SK-N-SH treated with all-trans-retinoic acid at 6 μM for 48 hours (cell line): Measurements from ENCODE around the gene APOA1.

Experiments
- ATAC-seq: fragments of 200-7000 bp; cut with Tn5 transposase; 3 replicates; pipeline ENCODE4 v1.9.1; 2020; ENCODE audit warnings: mild to moderate bottlenecking, moderate library complexity
- ARNTL ChIP-seq: fragments of 450-650 bp; formaldehyde crosslinking; IDR thresholded peaks from 2 replicates; pipeline ENCODE4 v1.5.0; 2020; ENCODE audit warnings: low read depth, mild to moderate bottlenecking, moderate library complexity, borderline replicate concordance
- BACH2 ChIP-seq: fragments of 250-450 bp; sonication (Bioruptor Pico); IDR thresholded peaks from 2 replicates; pipeline ENCODE4 v1.9.0; 2021; ENCODE audit warnings: mild to moderate bottlenecking, borderline replicate concordance
- CSDC2 ChIP-seq: fragments of 250-450 bp; sonication (Bioruptor Pico); IDR thresholded peaks from 2 replicates; pipeline ENCODE4 v1.5.0; 2020; ENCODE audit warnings: mild to moderate bottlenecking, moderate library complexity
- CSRNP3 ChIP-seq: fragments of 250-450 bp; sonication (Bioruptor Pico); IDR thresholded peaks from 2 replicates; pipeline ENCODE4 v1.5.1; 2021; ENCODE audit warnings: mild to moderate bottlenecking, moderate library complexity
- ESRRG ChIP-seq: fragments of 250-450 bp; sonication (Bioruptor Pico); IDR thresholded peaks from 2 replicates; pipeline ENCODE4 v1.6.1; 2021; ENCODE audit warnings: mild to moderate bottlenecking
- ISL1 ChIP-seq: fragments of 250-450 bp; sonication (Bioruptor Pico); IDR thresholded peaks from 2 replicates; pipeline ENCODE4 v2.1.2; 2022; ENCODE audit warnings: mild to moderate bottlenecking, moderate library complexity
- OSR1 ChIP-seq: fragments of 250-450 bp; sonication (Bioruptor Pico); IDR thresholded peaks from 2 replicates; pipeline ENCODE4 v1.8.0; 2022; ENCODE audit warnings: moderate library complexity, mild to moderate bottlenecking, inconsistent platforms
- PATZ1 ChIP-seq: fragments of 250-450 bp; sonication (Bioruptor Pico); IDR thresholded peaks from 2 replicates; pipeline ENCODE4 v1.8.0; 2020; ENCODE audit warnings: mild to moderate bottlenecking, moderate library complexity, borderline replicate concordance
- PPARA ChIP-seq: fragments of 250-450 bp; sonication (Bioruptor Pico); IDR thresholded peaks from 2 replicates; pipeline ENCODE4 v1.5.0; 2020; ENCODE audit warnings: mild to moderate bottlenecking, borderline replicate concordance
- RARB ChIP-seq: fragments of 250-450 bp; sonication (Bioruptor Pico); IDR thresholded peaks from 2 replicates; pipeline ENCODE4 v1.8.0; 2021; ENCODE audit warnings: mild to moderate bottlenecking, moderate library complexity
- SNAI2 ChIP-seq: fragments of 250-450 bp; sonication (Bioruptor Pico); IDR thresholded peaks from 2 replicates; pipeline ENCODE4 v1.5.0; 2020; ENCODE audit warnings: mild to moderate bottlenecking, moderate library complexity
- TCF4 ChIP-seq: fragments of 250-450 bp; sonication (Bioruptor Pico); IDR thresholded peaks from 2 replicates; pipeline ENCODE4 v1.8.0; 2021; ENCODE audit warnings: mild to moderate bottlenecking, moderate library complexity, borderline replicate concordance
- ZC3H10 ChIP-seq: fragments of 250-450 bp; sonication (Bioruptor Pico); IDR thresholded peaks from 2 replicates; pipeline ENCODE4 v1.5.1; 2021; ENCODE audit warnings: mild to moderate bottlenecking, moderate library complexity
- ZFP3 ChIP-seq: fragments of 250-450 bp; sonication (Bioruptor Pico); IDR thresholded peaks from 2 replicates; pipeline ENCODE4 v1.5.0; 2020; ENCODE audit warnings: mild to moderate bottlenecking, moderate library complexity
- ZFP30 ChIP-seq: fragments of 450-650 bp; formaldehyde crosslinking; IDR thresholded peaks from 2 replicates; pipeline ENCODE4 v1.5.0; 2022; ENCODE audit warnings: mild to moderate bottlenecking, moderate library complexity
- ZNF70 ChIP-seq: fragments of 450-650 bp; formaldehyde crosslinking; IDR thresholded peaks from 2 replicates; pipeline ENCODE4 v1.5.0; 2020; ENCODE audit warnings: mild to moderate bottlenecking, moderate library complexity
- ZNF8 ChIP-seq: fragments of 450-650 bp; formaldehyde crosslinking; IDR thresholded peaks from 2 replicates; pipeline ENCODE4 v1.5.0; 2020; ENCODE audit warnings: mild to moderate bottlenecking, moderate library complexity
- TF ChIP-seq, protein P1 (sequence below): fragments of 250-450 bp; sonication (Bioruptor Pico); IDR thresholded peaks from 2 replicates; pipeline ENCODE4 v1.5.0; 2020; ENCODE audit warnings: mild to moderate bottlenecking, moderate library complexity

The APOA1 gene

DNA sequence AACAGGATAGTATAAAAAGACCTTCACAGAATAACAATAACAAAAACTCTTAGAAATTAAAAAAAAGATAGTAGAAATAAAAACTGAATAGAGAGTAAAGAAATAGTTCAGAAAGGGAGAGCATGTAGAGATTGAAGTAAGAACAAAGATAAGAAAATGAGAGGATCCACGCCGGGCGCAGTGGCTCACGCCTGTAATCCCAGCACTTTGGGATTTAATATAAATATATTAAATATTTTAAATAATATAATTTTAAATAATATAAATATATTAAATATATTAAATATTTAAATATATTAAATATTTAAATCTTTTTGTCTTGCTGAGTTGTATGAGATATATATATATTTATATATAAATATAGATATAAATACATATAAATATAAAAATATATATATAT lies 25.3 kb downstream of the APOA1 start (continued):
- no peak for TF ChIP-seq CSRNP3 (CRISPR knock-in tag)
- TF ChIP-seq PATZ1 (CRISPR knock-in tag) = no peak
- no peak for TF ChIP-seq BACH2 (CRISPR knock-in tag)
- no peak for TF ChIP-seq CSDC2 (CRISPR knock-in tag)

- ATAC-seq = no peak
- TF ChIP-seq OSR1 (CRISPR knock-in tag) (no peak), CSRNP3 (CRISPR knock-in tag) (no peak), ISL1 (CRISPR knock-in tag) (no peak), ZNF8 (CRISPR knock-in tag) (no peak), TCF4 (CRISPR knock-in tag) (no peak), RARB (CRISPR knock-in tag) (no peak), BACH2 (CRISPR knock-in tag) (no peak), ESRRG (CRISPR knock-in tag) (no peak), ZC3H10 (CRISPR knock-in tag) (no peak), ZFP3 (no peak), SNAI2 (no peak), ARNTL (CRISPR knock-in tag) (no peak), PATZ1 (CRISPR knock-in tag) (no peak), ZFP30 (CRISPR knock-in tag) (no peak), CSDC2 (CRISPR knock-in tag) (no peak), ZNF70 (no peak)
- TF ChIP-seq, protein P1, sequence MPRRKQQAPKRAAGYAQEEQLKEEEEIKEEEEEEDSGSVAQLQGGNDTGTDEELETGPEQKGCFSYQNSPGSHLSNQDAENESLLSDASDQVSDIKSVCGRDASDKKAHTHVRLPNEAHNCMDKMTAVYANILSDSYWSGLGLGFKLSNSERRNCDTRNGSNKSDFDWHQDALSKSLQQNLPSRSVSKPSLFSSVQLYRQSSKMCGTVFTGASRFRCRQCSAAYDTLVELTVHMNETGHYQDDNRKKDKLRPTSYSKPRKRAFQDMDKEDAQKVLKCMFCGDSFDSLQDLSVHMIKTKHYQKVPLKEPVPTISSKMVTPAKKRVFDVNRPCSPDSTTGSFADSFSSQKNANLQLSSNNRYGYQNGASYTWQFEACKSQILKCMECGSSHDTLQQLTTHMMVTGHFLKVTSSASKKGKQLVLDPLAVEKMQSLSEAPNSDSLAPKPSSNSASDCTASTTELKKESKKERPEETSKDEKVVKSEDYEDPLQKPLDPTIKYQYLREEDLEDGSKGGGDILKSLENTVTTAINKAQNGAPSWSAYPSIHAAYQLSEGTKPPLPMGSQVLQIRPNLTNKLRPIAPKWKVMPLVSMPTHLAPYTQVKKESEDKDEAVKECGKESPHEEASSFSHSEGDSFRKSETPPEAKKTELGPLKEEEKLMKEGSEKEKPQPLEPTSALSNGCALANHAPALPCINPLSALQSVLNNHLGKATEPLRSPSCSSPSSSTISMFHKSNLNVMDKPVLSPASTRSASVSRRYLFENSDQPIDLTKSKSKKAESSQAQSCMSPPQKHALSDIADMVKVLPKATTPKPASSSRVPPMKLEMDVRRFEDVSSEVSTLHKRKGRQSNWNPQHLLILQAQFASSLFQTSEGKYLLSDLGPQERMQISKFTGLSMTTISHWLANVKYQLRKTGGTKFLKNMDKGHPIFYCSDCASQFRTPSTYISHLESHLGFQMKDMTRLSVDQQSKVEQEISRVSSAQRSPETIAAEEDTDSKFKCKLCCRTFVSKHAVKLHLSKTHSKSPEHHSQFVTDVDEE = no peak
- TF ChIP-seq, all 23 proteins: peak for 0
These were observed 26.2 kb downstream of the APOA1 start for GRCh38 chr11:116811194-116811593.

DNA sequence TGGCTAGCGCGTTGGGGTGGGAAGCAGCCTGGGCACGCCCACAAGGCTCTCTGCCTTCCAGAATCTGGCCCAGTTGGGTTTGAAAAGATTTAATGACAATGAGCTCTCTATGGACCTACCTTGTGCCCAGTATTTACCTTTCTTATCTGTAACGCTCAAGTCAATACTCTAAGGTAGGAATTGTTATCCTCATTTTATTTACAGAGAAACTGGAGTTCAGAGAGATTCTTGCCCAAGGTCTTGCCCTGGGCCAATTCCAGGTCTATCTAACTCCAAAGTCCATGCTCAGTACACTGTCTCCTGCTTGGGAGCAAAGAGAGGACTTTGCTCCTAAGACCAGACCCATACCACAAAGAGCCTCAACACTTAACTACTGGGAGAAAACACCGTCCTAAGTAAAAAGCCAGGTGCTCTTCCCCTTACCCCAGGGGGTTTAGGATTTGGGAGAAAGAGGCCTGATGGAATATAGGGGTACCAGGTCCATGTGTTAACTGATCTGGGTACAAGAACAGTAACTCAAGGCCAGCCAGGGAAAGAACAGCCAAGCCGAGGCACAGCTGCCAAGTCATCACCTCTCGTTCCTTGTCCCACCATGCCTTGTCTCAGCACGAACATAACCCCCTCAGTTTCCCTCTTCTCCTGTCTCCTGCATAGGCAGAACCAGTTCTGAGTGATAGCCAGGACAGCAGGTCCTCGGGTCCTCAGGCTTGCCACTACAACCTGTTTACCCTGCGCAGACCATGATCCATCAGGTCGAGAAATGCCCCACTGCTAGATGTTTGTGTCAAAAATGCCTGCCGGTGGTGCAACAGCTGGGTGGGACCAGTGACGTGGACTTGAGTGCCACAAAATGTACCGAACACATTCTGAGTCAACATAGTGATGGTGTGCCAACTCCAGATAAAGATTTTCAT lies 28.9 kb downstream of the APOA1 start:
- ATAC-seq = no peak
- TF ChIP-seq OSR1 (CRISPR knock-in tag) (no peak), PPARA (no peak)
- TF ChIP-seq, all 23 proteins: peak for 0
